Measurements from ENCODE around the gene MEGF8.

Gene MEGF8

GRCh38 chr19:42287827-42288107 lies 37.7 kb upstream of the MEGF8 start:
- TF ChIP-seq CTCF (IDR thresholded peaks at IDR 0.05; ENCODE audit: low read depth, low read length, missing control alignments) = no peak
- DNase-seq (ENCODE audit: low read depth) = no peak
- no peak overlapping the region for H3K4me3 ChIP-seq (ENCODE audit: low read depth, low read length)

GRCh38 chr19:42288387-42288786 lies 37.0 kb upstream of the MEGF8 start:
- DNase-seq (ENCODE audit: low read depth) = no peak
- no peak for TF ChIP-seq CTCF (IDR thresholded peaks at IDR 0.05; ENCODE audit: low read depth, low read length, missing control alignments)
- no peak overlapping the region for H3K4me3 ChIP-seq (ENCODE audit: low read depth, low read length)

- no peak for DNase-seq (ENCODE audit: low read depth)
- no peak for TF ChIP-seq CTCF (IDR thresholded peaks at IDR 0.05; ENCODE audit: low read depth, low read length, missing control alignments)
- H3K4me3 ChIP-seq (ENCODE audit: low read depth, low read length) = no peak overlapping the region
Measured at GRCh38 chr19:42288881-42289555, 36.4 kb upstream of the MEGF8 start.

DNA sequence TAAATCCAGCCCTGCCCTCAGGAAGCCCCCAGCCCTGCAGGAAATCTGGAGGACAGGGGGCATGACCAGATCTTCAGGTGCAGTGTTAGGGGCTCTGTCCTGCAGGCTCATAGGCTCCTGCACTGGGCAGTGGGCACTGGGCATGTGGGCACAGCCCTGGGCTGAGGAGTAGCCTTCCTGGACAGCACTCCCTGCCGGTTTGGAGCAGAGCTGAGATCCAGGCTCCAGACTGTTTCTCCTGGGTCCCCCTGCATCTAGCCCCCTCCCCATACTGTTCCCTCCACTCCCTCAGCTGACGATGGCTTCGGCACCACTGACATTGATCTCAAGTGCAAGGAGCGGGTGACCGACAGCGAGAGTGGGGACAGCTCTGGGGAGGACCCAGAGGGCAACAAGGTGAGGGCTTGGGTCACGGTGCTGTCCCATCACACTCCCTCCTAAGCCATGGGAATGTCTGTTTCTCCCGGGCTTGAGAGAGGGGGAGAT lies 35.8 kb upstream of the MEGF8 start:
- H3K4me3 ChIP-seq (ENCODE audit: low read depth, low read length) = no peak overlapping the region
- DNase-seq (ENCODE audit: low read depth) = no peak
- TF ChIP-seq CTCF (IDR thresholded peaks at IDR 0.05; ENCODE audit: low read depth, low read length, missing control alignments) = no peak

DNA sequence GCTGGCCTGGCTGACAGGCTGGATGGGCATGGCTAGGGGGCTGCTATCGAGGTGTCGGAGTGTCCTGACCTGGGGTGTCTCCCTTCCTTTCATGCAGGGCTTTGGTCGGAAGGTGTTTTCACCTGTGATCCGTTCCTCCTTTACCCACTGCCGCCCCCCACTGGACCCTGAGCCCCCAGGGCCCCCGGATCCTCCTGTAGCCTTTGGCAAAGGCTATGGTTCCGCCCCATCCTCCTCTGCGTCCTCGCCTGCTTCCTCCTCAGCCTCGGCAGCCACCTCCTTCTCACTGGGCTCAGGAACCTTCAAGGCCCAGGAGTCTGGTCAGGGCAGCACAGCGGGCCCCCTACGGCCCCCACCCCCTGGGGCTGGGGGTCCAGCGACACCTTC lies 35.3 kb upstream of the MEGF8 start:
- no peak for TF ChIP-seq CTCF (IDR thresholded peaks at IDR 0.05; ENCODE audit: low read depth, low read length, missing control alignments)
- no peak for DNase-seq (ENCODE audit: low read depth)
- H3K4me3 ChIP-seq (ENCODE audit: low read depth, low read length) = no peak overlapping the region

- peak; percentile 67 for TF ChIP-seq CTCF (IDR thresholded peaks at IDR 0.05; ENCODE audit: low read depth, low read length, missing control alignments)
- DNase-seq (ENCODE audit: low read depth) = no peak
- no peak overlapping the region for H3K4me3 ChIP-seq (ENCODE audit: low read depth, low read length)
Measured at GRCh38 chr19:42290523-42291434, 34.7 kb upstream of the MEGF8 start.

All from GM12864 (cell line).